HEK293T (cell line): ENCODE data around the gene TLR6.

ENCODE experiments used
- BHLHE40 ChIP-seq: fragments of 450-650 bp; IDR thresholded peaks from 2 replicates; pipeline ENCODE4 v1.6.1; 2016; ENCODE audit warnings: mild to moderate bottlenecking, moderate library complexity, borderline replicate concordance
- FOXA1 ChIP-seq: fragments of 450-650 bp; IDR thresholded peaks from 2 replicates; pipeline ENCODE4 v1.6.1; 2016; ENCODE audit warnings: mild to moderate bottlenecking
- FOXK2 ChIP-seq: fragments of 450-650 bp; IDR thresholded peaks from 2 replicates; pipeline ENCODE4 v1.6.1; 2016; ENCODE audit warnings: mild to moderate bottlenecking
- FOXM1 ChIP-seq: fragments of 450-650 bp; IDR thresholded peaks from 2 replicates; pipeline ENCODE4 v1.6.1; 2017; ENCODE audit warnings: mild to moderate bottlenecking, borderline replicate concordance
- L3MBTL2 ChIP-seq: fragments of 450-650 bp; conservative IDR thresholded peaks from 2 replicates; pipeline ENCODE4 v1.6.1; 2016; ENCODE audit warnings: mild to moderate bottlenecking
- NFRKB ChIP-seq: fragments of 450-650 bp; IDR thresholded peaks from 2 replicates; pipeline ENCODE4 v1.6.1; 2016; ENCODE audit warnings: mild to moderate bottlenecking, moderate library complexity
- SP1 ChIP-seq: fragments of 450-650 bp; IDR thresholded peaks from 2 replicates; pipeline ENCODE4 v1.6.1; 2017
- SUZ12 ChIP-seq: fragments of 450-650 bp; IDR thresholded peaks from 2 replicates; pipeline ENCODE4 v1.6.1; 2016; ENCODE audit warnings: mild to moderate bottlenecking
- TARDBP ChIP-seq: fragments of 450-650 bp; IDR thresholded peaks from 2 replicates; pipeline ENCODE4 v1.6.1; 2016
- ZNF384 ChIP-seq: fragments of 450-650 bp; IDR thresholded peaks from 2 replicates; pipeline ENCODE4 v1.6.1; 2016
- TF ChIP-seq, protein P1 (sequence below): fragments of 450-650 bp; IDR thresholded peaks from 2 replicates; pipeline ENCODE4 v1.6.1; 2016

GRCh38 chr4:38871593-38871992 lies 15.0 kb upstream of the TLR6 start:
- no peak for TF ChIP-seq FOXK2
- no peak for TF ChIP-seq SUZ12
- TF ChIP-seq FOXM1 = no peak
- no peak for TF ChIP-seq BHLHE40
- no peak for TF ChIP-seq SP1
- no peak for TF ChIP-seq NFRKB
- no peak for TF ChIP-seq FOXA1
- no peak for TF ChIP-seq ZNF384
- TF ChIP-seq, protein P1, sequence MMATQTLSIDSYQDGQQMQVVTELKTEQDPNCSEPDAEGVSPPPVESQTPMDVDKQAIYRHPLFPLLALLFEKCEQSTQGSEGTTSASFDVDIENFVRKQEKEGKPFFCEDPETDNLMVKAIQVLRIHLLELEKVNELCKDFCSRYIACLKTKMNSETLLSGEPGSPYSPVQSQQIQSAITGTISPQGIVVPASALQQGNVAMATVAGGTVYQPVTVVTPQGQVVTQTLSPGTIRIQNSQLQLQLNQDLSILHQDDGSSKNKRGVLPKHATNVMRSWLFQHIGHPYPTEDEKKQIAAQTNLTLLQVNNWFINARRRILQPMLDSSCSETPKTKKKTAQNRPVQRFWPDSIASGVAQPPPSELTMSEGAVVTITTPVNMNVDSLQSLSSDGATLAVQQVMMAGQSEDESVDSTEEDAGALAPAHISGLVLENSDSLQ = no peak
- TF ChIP-seq L3MBTL2 = no peak
- TF ChIP-seq TARDBP = no peak
